IMR-90 (cell line): ENCODE measurements around the gene APMAP. TPM values are rescaled to one million over a fixed set of nuclear protein-coding genes. Genes with fewer than 3 reads are reported as not detected.

Experiments used
- ATAC-seq: fragments of 200-7000 bp; cut with Tn5 transposase; 2 replicates; pipeline ENCODE4 v1.9.1; 2020; ENCODE audit warnings: low read depth, mild to moderate bottlenecking, moderate library complexity
- BruUV-seq: library from RNA; stranded (reverse); fragments of 400-500 nt; replicated peaks from 2 replicates; lab custom pipeline; 2021; lab: Mats Ljungman, UMichigan
- CTCF ChIA-PET: fragments of 300-600 bp; formaldehyde crosslinking; extraction: SDS; loops from one replicate; lab custom pipeline; 2021; ENCODE audit warnings: antibody characterized with exemption; lab: Yijun Ruan, JAX
- POLR2A ChIA-PET: fragments of 300-600 bp; sonication (Branson Sonifier 250); formaldehyde crosslinking; loops from one replicate; lab custom pipeline; 2022; ENCODE audit warnings: antibody characterized with exemption; ENCODE audit not compliant: unreplicated experiment; lab: Charles Lee
- DNase-seq: peaks from one replicate; pipeline ENCODE4 v3.0.0; 2013
- H2AFZ ChIP-seq: replicated peaks from 2 replicates; pipeline ENCODE3; 2013; ENCODE audit warnings: low read length, mild to moderate bottlenecking; ENCODE audit not compliant: poor library complexity
- H2AK5ac ChIP-seq: 2 replicates; pipeline ENCODE4 v1.6.1; 2013; ENCODE audit warnings: low read depth, low read length, inconsistent platforms
- H2AK9ac ChIP-seq: replicated peaks from 2 replicates; pipeline ENCODE3; 2013; ENCODE audit warnings: mild to moderate bottlenecking, low read depth, low read length, moderate library complexity; ENCODE audit not compliant: poor library complexity
- H2BK120ac ChIP-seq: 2 replicates; pipeline ENCODE4 v1.6.1; 2013; ENCODE audit warnings: low read depth, low read length, inconsistent platforms
- H2BK15ac ChIP-seq: 3 replicates; pipeline ENCODE4 v1.6.1; 2013; ENCODE audit warnings: low read depth, low read length, inconsistent platforms
- H2BK20ac ChIP-seq: 2 replicates; pipeline ENCODE4 v1.6.1; 2013; ENCODE audit warnings: low read depth, mild to moderate bottlenecking, inconsistent platforms, low read length, moderate library complexity
- H2BK5ac ChIP-seq: 2 replicates; pipeline ENCODE4 v1.6.1; 2013; ENCODE audit warnings: mild to moderate bottlenecking, low read depth, low read length, inconsistent platforms; ENCODE audit not compliant: poor library complexity, severe bottlenecking
- H3K14ac ChIP-seq: replicated peaks from 2 replicates; pipeline ENCODE4 v1.6.1; 2013; ENCODE audit warnings: low read depth, low read length, inconsistent platforms
- H3K18ac ChIP-seq: 2 replicates; pipeline ENCODE4 v1.6.1; 2013; ENCODE audit warnings: low read depth, low read length, control low read depth
- H3K23ac ChIP-seq: 2 replicates; pipeline ENCODE4 v1.6.1; 2013; ENCODE audit warnings: low read depth, low read length, inconsistent platforms
- H3K27ac ChIP-seq: 2 replicates; pipeline ENCODE4 v1.5.1; 2013; ENCODE audit warnings: mild to moderate bottlenecking, control low read depth, low read length; ENCODE audit not compliant: insufficient read depth
- H3K27me3 ChIP-seq: 2 replicates; pipeline ENCODE4 v1.6.1; 2013; ENCODE audit warnings: low read length; ENCODE audit not compliant: control insufficient read depth, insufficient read depth
- H3K36me3 ChIP-seq: 2 replicates; pipeline ENCODE4 v1.6.1; 2013; ENCODE audit warnings: low read length, mixed read lengths; ENCODE audit not compliant: control insufficient read depth, insufficient read depth
- H3K4ac ChIP-seq: 2 replicates; pipeline ENCODE4 v1.6.1; 2013; ENCODE audit warnings: low read depth, low read length, inconsistent platforms
- H3K4me1 ChIP-seq: 2 replicates; pipeline ENCODE4 v1.6.1; 2013; ENCODE audit warnings: low read length, mixed read lengths; ENCODE audit not compliant: control insufficient read depth, insufficient read depth
- H3K4me2 ChIP-seq: 2 replicates; pipeline ENCODE4 v1.6.1; 2013; ENCODE audit warnings: low read depth, mild to moderate bottlenecking, control low read depth, low read length, moderate library complexity
- H3K4me3 ChIP-seq: 2 replicates; pipeline ENCODE4 v1.5.1; 2013; ENCODE audit warnings: low read depth, mild to moderate bottlenecking, control low read depth, low read length, moderate library complexity; ENCODE audit not compliant: insufficient read depth
- H3K56ac ChIP-seq: 2 replicates; pipeline ENCODE4 v1.6.1; 2013; ENCODE audit warnings: low read length, inconsistent platforms; ENCODE audit not compliant: insufficient read depth; ENCODE audit errors: extremely low read depth
- H3K79me1 ChIP-seq, 2 experiments: 2 replicates each; pipeline ENCODE4 v1.6.1; 2013; ENCODE audit warnings: low read length in 2 of 2, inconsistent platforms in 1 of 2, low read depth in 1 of 2
- H3K9ac ChIP-seq: 2 replicates; pipeline ENCODE4 v1.6.1; 2013; ENCODE audit warnings: low read depth, low read length, control low read depth
- H3K9me1 ChIP-seq: 2 replicates; pipeline ENCODE4 v1.6.1; 2013; ENCODE audit warnings: low read length, inconsistent platforms; ENCODE audit not compliant: insufficient read depth
- H3K9me3 ChIP-seq: 2 replicates; pipeline ENCODE4 v1.6.1; 2013; ENCODE audit warnings: low read length; ENCODE audit not compliant: control insufficient read depth, insufficient read depth
- H4K20me1 ChIP-seq: 2 replicates; pipeline ENCODE4 v1.6.1; 2013; ENCODE audit warnings: low read length, inconsistent platforms; ENCODE audit not compliant: insufficient read depth
- H4K5ac ChIP-seq: 2 replicates; pipeline ENCODE4 v1.6.1; 2013; ENCODE audit warnings: mild to moderate bottlenecking, low read depth, low read length, control low read depth
- H4K8ac ChIP-seq, 2 experiments: 2 replicates each; pipeline ENCODE4 v1.6.1; 2013; ENCODE audit warnings: low read depth in 2 of 2, low read length in 2 of 2, control low read depth in 1 of 2, inconsistent platforms in 1 of 2
- H4K91ac ChIP-seq: 2 replicates; pipeline ENCODE4 v1.6.1; 2013; ENCODE audit warnings: low read depth, low read length, inconsistent platforms; ENCODE audit not compliant: insufficient read depth
- BHLHE40 ChIP-seq: fragments of 150-350 bp; IDR thresholded peaks from 2 replicates; pipeline ENCODE4 v1.6.1; 2016; ENCODE audit warnings: mild to moderate bottlenecking, low read depth, low read length
- CEBPB ChIP-seq: IDR thresholded peaks from 2 replicates; pipeline ENCODE4 v1.6.1; 2012; ENCODE audit warnings: low read depth, low read length, improper control_type of control experiment
- CHD1 ChIP-seq: IDR thresholded peaks from 2 replicates; pipeline ENCODE4 v1.6.1; 2012; ENCODE audit warnings: low read depth, low read length, improper control_type of control experiment
- MAFK ChIP-seq: IDR thresholded peaks from 2 replicates; pipeline ENCODE4 v1.6.1; 2012; ENCODE audit warnings: low read depth, low read length, improper control_type of control experiment
- MXI1 ChIP-seq: IDR thresholded peaks from 2 replicates; pipeline ENCODE4 v1.6.1; 2012; ENCODE audit warnings: low read depth, mild to moderate bottlenecking, low read length, moderate library complexity, borderline replicate concordance
- RAD21 ChIP-seq: IDR thresholded peaks from 2 replicates; pipeline ENCODE4 v1.6.1; 2012; ENCODE audit warnings: low read length, improper control_type of control experiment
- USF2 ChIP-seq: fragments of 150-350 bp; IDR thresholded peaks from 2 replicates; pipeline ENCODE4 v1.6.1; 2017; ENCODE audit warnings: mild to moderate bottlenecking, antibody characterized with exemption, low read length, low read depth
- WGBS, 2 experiments: methylation state at CpG; one replicate each; pipeline versions ENCODE4 v1.1.5 to v1.1.7; 2013; ENCODE audit warnings: missing lambda C conversion rate in 2 of 2; ENCODE audit not compliant: insufficient read length in 1 of 2; ENCODE audit errors: extremely low coverage in 2 of 2; 5-methylcytosine and 5-hydroxymethylcytosine counted together
- dilution Hi-C: fragments of 300-500 bp; cut with HindIII; formaldehyde crosslinking; loops from one replicate; pipeline ENCODE4 v1.14.3; 2018; ENCODE audit warnings: low sequenced_read_pairs; ENCODE audit not compliant: unreplicated experiment
- in situ Hi-C: fragments of 300-500 bp; cut with MboI; formaldehyde crosslinking; loops from 3 replicates; pipeline ENCODE4 v1.14.3; 2019; ENCODE audit warnings: low sequenced_read_pairs, inconsistent platforms, mixed read lengths
- intact Hi-C: fragments of 100-400 bp; cut with micrococcal nuclease; formaldehyde crosslinking; loops from 2 replicates; pipeline ENCODE4 v1.10.0; 2022
- polyA plus RNA-seq, 3 experiments: library from polyadenylated mRNA; depleted of rRNA; stranded (reverse); fragments of >200 nt; gene quantifications; 2 replicates each; pipeline ENCODE4 v1.2.3, GENCODE V29; 2012; ENCODE audit warnings: low replicate concordance in 1 of 3
- total RNA-seq: library from RNA; depleted of rRNA; stranded (reverse); fragments of >200 nt; gene quantifications from 2 replicates; pipeline ENCODE4 v1.2.3, GENCODE V29; 2012
- TF ChIP-seq, protein P1 (sequence below): fragments of 150-350 bp; IDR thresholded peaks from 2 replicates; pipeline ENCODE4 v1.6.1; 2016; ENCODE audit warnings: low read depth, mild to moderate bottlenecking, low read length, moderate library complexity, borderline replicate concordance

The APMAP gene
- total and polyA plus RNA-seq, 2 of the 4 experiments (the other 2 are of a cell fraction) = 67.2 to 88.8 TPM

DNA sequence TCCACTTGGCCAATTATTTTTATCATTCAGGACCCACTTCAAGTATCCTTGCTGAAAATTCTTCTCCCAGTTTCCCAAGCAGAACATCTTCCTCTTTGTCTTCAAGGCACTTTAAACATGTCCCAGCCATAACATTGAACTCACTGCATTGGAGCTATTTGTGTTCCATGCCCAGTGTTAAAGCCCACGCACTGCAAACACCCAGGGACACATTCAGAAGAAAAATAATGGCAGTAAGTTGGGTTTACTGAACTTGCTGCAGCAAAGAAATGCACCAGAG, 1.6 kb upstream of the APMAP start:
- Histone ChIP-seq H2BK120ac (no peak overlapping the region), H3K14ac (no peak overlapping the region), H2AK9ac (peak overlapping the region; percentile 8), H3K79me1 (peaks cover 15 to 28% of the 10 kb centered on the region in 2 experiments; a peak in 3 of 4 replicates), H4K5ac (no peak overlapping the region), H3K27ac (no peak overlapping the region), H4K20me1 (no peaks in the 10 kb centered on the region), H4K91ac (no peak overlapping the region), H3K27me3 (peaks cover 25% of the 10 kb centered on the region), H3K4me1 (no peaks in the 10 kb centered on the region), H2BK15ac (no peak overlapping the region), H3K23ac (no peak overlapping the region), H3K4me2 (no peak overlapping the region), H3K9me3 (no peaks in the 10 kb centered on the region), H2BK20ac (no peak overlapping the region), H3K4ac (no peak overlapping the region), H3K36me3 (no peaks in the 10 kb centered on the region), H3K4me3 (no peak overlapping the region), H3K18ac (no peak overlapping the region), H3K9ac (no peak overlapping the region), H2AFZ (peak overlapping the region; percentile 28), H3K56ac (no peak overlapping the region), H4K8ac (peak overlapping the region; percentile 39 to 87; a peak in 3 of 4 replicates), H2AK5ac (no peak overlapping the region), H2BK5ac (no peak overlapping the region), H3K9me1 (peaks cover 5% of the 10 kb centered on the region; the same call in 1 of the 2 replicates)
- ATAC-seq (no peak), DNase-seq (no peak)
- dilution Hi-C loops = no loop called here
- CTCF ChIA-PET = interaction anchor here (0.5 to 3.8 kb wide), 6 partner anchors 10 to 514 kb away, joined by 3 to 28 read pairs (median 4); no protein-coding TSS in a partner anchor
- no TSS peak for BruUV-seq
- intact Hi-C loops = loop anchor here (1.0 to 2.0 kb wide), 3 partner anchors 185 to 303 kb away; partner anchors contain the start of gene PYGB
- POLR2A ChIA-PET = no interaction called here
- no CpG with 5 or more reads among the region's 1 CpG for WGBS, 2 experiments
- TF ChIP-seq CHD1 (no peak), BHLHE40 (no peak), RAD21 (no peak), MAFK (no peak), USF2 (no peak), CEBPB (no peak), MXI1 (no peak)
- TF ChIP-seq, protein P1, sequence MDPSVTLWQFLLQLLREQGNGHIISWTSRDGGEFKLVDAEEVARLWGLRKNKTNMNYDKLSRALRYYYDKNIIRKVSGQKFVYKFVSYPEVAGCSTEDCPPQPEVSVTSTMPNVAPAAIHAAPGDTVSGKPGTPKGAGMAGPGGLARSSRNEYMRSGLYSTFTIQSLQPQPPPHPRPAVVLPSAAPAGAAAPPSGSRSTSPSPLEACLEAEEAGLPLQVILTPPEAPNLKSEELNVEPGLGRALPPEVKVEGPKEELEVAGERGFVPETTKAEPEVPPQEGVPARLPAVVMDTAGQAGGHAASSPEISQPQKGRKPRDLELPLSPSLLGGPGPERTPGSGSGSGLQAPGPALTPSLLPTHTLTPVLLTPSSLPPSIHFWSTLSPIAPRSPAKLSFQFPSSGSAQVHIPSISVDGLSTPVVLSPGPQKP = no peak
- in situ Hi-C loops = loop anchor here (5.0 to 25.0 kb wide), 6 partner anchors 203 to 868 kb away; partner anchors contain the start of genes ENTPD6, NINL and ZNF337
